NB4 (cell line): Measurements from ENCODE around the gene HSD17B2.

Experiments
- POLR2A ChIP-seq: IDR thresholded peaks from 2 replicates; pipeline ENCODE4 v1.6.1; 2011; ENCODE audit warnings: mild to moderate bottlenecking; ENCODE audit not compliant: insufficient read length; ENCODE audit errors: extremely low read depth
- TF ChIP-seq, protein P1 (sequence below): IDR thresholded peaks from 2 replicates; pipeline ENCODE4 v1.6.1; 2011; ENCODE audit warnings: low read depth, low read length
- TF ChIP-seq, protein P2 (sequence below): IDR thresholded peaks from one replicate; pipeline ENCODE4 v1.5.1; 2012; ENCODE audit warnings: low read depth, low read length

DNA sequence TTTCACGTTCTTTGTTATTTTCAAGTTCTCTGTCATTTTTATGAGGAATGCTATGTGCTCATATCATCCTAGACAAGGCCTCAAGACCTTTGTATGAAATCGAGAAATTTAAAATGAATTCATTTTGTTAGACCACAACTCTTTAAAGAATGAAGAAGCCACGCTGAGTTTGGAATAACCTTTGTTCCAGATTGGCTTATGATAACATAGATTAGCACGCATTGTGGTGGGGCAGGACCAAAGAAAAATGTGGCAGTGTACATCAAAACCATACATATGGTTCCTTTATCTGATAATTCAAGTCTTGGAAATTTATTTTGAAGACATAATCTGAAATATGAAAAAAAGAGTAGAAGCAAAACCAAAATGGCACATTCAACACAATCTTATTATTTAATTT is 2.2 kb downstream of the HSD17B2 start:
- no peak for TF ChIP-seq POLR2A
- TF ChIP-seq, protein P1, sequence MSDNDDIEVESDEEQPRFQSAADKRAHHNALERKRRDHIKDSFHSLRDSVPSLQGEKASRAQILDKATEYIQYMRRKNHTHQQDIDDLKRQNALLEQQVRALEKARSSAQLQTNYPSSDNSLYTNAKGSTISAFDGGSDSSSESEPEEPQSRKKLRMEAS: no peak
- TF ChIP-seq, protein P2, sequence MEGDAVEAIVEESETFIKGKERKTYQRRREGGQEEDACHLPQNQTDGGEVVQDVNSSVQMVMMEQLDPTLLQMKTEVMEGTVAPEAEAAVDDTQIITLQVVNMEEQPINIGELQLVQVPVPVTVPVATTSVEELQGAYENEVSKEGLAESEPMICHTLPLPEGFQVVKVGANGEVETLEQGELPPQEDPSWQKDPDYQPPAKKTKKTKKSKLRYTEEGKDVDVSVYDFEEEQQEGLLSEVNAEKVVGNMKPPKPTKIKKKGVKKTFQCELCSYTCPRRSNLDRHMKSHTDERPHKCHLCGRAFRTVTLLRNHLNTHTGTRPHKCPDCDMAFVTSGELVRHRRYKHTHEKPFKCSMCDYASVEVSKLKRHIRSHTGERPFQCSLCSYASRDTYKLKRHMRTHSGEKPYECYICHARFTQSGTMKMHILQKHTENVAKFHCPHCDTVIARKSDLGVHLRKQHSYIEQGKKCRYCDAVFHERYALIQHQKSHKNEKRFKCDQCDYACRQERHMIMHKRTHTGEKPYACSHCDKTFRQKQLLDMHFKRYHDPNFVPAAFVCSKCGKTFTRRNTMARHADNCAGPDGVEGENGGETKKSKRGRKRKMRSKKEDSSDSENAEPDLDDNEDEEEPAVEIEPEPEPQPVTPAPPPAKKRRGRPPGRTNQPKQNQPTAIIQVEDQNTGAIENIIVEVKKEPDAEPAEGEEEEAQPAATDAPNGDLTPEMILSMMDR: no peak
